ENCODE results near the gene DPF3.

- no peak for TF ChIP-seq CTCF (IDR thresholded peaks at IDR 0.05)
- no peak for TF ChIP-seq POLR2A (IDR thresholded peaks at IDR 0.05)
These were observed 244.2 kb downstream of the DPF3 start for GRCh38 chr14:72649603-72650227.

Data from right lobe of liver (tissue), 4 donors.